Endothelial cell of umbilical vein (primary cell): ENCODE data around the gene ZFAND6. TPM values are rescaled to one million over a fixed set of nuclear protein-coding genes. Genes with fewer than 3 reads are reported as not detected.

Experiments used
- BruUV-seq: library from RNA; stranded (reverse); fragments of 400-500 nt; replicated peaks from 2 replicates; lab custom pipeline; 2021; lab: Mats Ljungman, UMichigan
- CTCF ChIA-PET: fragments of 300-600, 350-600 bp; sonication (Branson Sonifier 250); formaldehyde crosslinking; loops from one replicate; lab custom pipeline; 2021; ENCODE audit warnings: antibody characterized with exemption, inconsistent platforms; lab: Charles Lee
- POLR2A ChIA-PET: fragments of 300-600, 350-600 bp; sonication (Branson Sonifier 250); formaldehyde crosslinking; loops from one replicate; lab custom pipeline; 2021; ENCODE audit warnings: antibody characterized with exemption, inconsistent platforms; lab: Charles Lee
- DNase-seq: peaks from one replicate; pipeline ENCODE4 v3.0.0-alpha.2; 2011; ENCODE audit warnings: low read depth, low spot score
- FAIRE-seq: peaks from 2 replicates; lab custom pipeline; 2011; peaks lifted over from hg19 to GRCh38; lab: Jason Lieb, UNC
- H2AFZ ChIP-seq: 2 replicates; pipeline ENCODE4 v1.6.0; 2012; ENCODE audit warnings: low read depth, low read length, control low read depth, inconsistent platforms
- H3K27ac ChIP-seq: 2 replicates; pipeline ENCODE4 v1.5.1; 2011; ENCODE audit warnings: low read depth, mild to moderate bottlenecking, control low read depth, low read length, moderate library complexity; ENCODE audit not compliant: insufficient read depth
- H3K27me3 ChIP-seq, 2 experiments: 2 replicates each; pipeline versions ENCODE4 v1.6.0 to v1.6.1; 2011; ENCODE audit warnings: low read length in 2 of 2, mixed read lengths in 1 of 2; ENCODE audit not compliant: control insufficient read depth in 2 of 2, insufficient read depth in 2 of 2
- H3K36me3 ChIP-seq, 2 experiments: 2 replicates in 1 of 2; 3 replicates in 1 of 2; pipeline ENCODE4 v1.5.1; 2011; ENCODE audit warnings: low read length in 2 of 2, mild to moderate bottlenecking in 1 of 2, moderate library complexity in 1 of 2; ENCODE audit not compliant: control insufficient read depth in 2 of 2, insufficient read depth in 2 of 2; ENCODE audit errors: extremely low read depth in 1 of 2
- H3K4me1 ChIP-seq: 3 replicates; pipeline ENCODE4 v1.5.1; 2011; ENCODE audit warnings: mild to moderate bottlenecking, low read length; ENCODE audit not compliant: control insufficient read depth, insufficient read depth; ENCODE audit errors: extremely low read depth
- H3K4me2 ChIP-seq: 2 replicates; pipeline ENCODE4 v1.6.1; 2011; ENCODE audit warnings: low read length, control low read depth, mixed read lengths; ENCODE audit not compliant: insufficient read depth
- H3K4me3 ChIP-seq, 3 experiments: fragments of 200-600 bp in 1 of 3; sonication (generic), shearing (Covaris generic) in 1 of 3; replicated peaks in 1 of 3; 2 replicates each; pipeline ENCODE4 v1.5.1; 2011 to 2016; ENCODE audit warnings: control low read depth in 3 of 3, low read length in 3 of 3, mild to moderate bottlenecking in 2 of 3, inconsistent platforms in 1 of 3, low read depth in 1 of 3, moderate library complexity in 1 of 3; ENCODE audit not compliant: insufficient read depth in 1 of 3
- H3K79me2 ChIP-seq: 2 replicates; pipeline ENCODE4 v1.6.0; 2012; ENCODE audit warnings: low read length, inconsistent platforms; ENCODE audit not compliant: control insufficient read depth, insufficient read depth
- H3K9ac ChIP-seq: replicated peaks from 2 replicates; pipeline ENCODE3; 2011; ENCODE audit warnings: low read length, control low read depth; ENCODE audit not compliant: insufficient read depth; ENCODE audit errors: extremely low read depth
- H3K9me1 ChIP-seq: replicated peaks from 3 replicates; pipeline ENCODE4 v1.6.0; 2011; ENCODE audit warnings: mild to moderate bottlenecking, low read length; ENCODE audit not compliant: control insufficient read depth, insufficient read depth; ENCODE audit errors: extremely low read depth
- H3K9me3 ChIP-seq: replicated peaks from 2 replicates; pipeline ENCODE4 v1.5.1; 2012; ENCODE audit warnings: low read length, inconsistent platforms; ENCODE audit not compliant: control insufficient read depth, insufficient read depth
- H4K20me1 ChIP-seq: replicated peaks from 2 replicates; pipeline ENCODE3; 2011; ENCODE audit warnings: mild to moderate bottlenecking, low read length; ENCODE audit not compliant: control insufficient read depth, insufficient read depth; ENCODE audit errors: extremely low read depth
- CTCF ChIP-seq, 2 donors: IDR thresholded peaks; 1 replicate in 1 of 2; 2 replicates in 1 of 2; pipeline ENCODE4 v1.5.1; 2011; ENCODE audit warnings: low read length in 2 of 2, mild to moderate bottlenecking in 2 of 2, moderate library complexity in 2 of 2, control low read depth in 1 of 2, inconsistent platforms in 1 of 2, low read depth in 1 of 2; ENCODE audit not compliant: insufficient read depth in 1 of 2; ENCODE audit errors: extremely low read depth in 1 of 2
- EZH2 ChIP-seq: IDR thresholded peaks from 2 replicates; pipeline ENCODE4 v1.6.1; 2012; ENCODE audit warnings: borderline replicate concordance, low read depth, mild to moderate bottlenecking, moderate library complexity, low read length, inconsistent platforms; ENCODE audit not compliant: severe bottlenecking
- FOS ChIP-seq: IDR thresholded peaks from 2 replicates; pipeline ENCODE4 v1.6.1; 2011; ENCODE audit warnings: mild to moderate bottlenecking, low read length, moderate library complexity, borderline replicate concordance; ENCODE audit not compliant: insufficient read depth
- GATA2 ChIP-seq: IDR thresholded peaks from 2 replicates; pipeline ENCODE4 v1.7.0; 2011; ENCODE audit warnings: low read depth, mild to moderate bottlenecking, moderate library complexity, mixed read lengths, low read length; ENCODE audit not compliant: insufficient read length, insufficient read depth
- JUN ChIP-seq: IDR thresholded peaks from 2 replicates; pipeline ENCODE4 v1.6.1; 2011; ENCODE audit warnings: borderline replicate concordance, low read depth; ENCODE audit not compliant: insufficient read length, insufficient read depth
- MAX ChIP-seq: IDR thresholded peaks from 2 replicates; pipeline ENCODE4 v1.6.1; 2011; ENCODE audit not compliant: insufficient read depth, insufficient read length
- MYC ChIP-seq: IDR thresholded peaks from one replicate; pipeline ENCODE4 v1.6.1; 2011; ENCODE audit warnings: mild to moderate bottlenecking, low read depth, low read length
- POLR2A ChIP-seq: IDR thresholded peaks from 2 replicates; pipeline ENCODE4 v1.6.1; 2012; ENCODE audit warnings: low read depth, mild to moderate bottlenecking, control low read depth, low read length
- POLR2AphosphoS5 ChIP-seq: IDR thresholded peaks from 2 replicates; pipeline ENCODE4 v1.6.1; 2012; ENCODE audit warnings: low read depth, mild to moderate bottlenecking, control low read depth, low read length, moderate library complexity; ENCODE audit not compliant: insufficient read depth
- dilution Hi-C: fragments of 300-500 bp; cut with MboI; formaldehyde crosslinking; loops from one replicate; pipeline ENCODE4 v1.15.0; 2019; ENCODE audit warnings: low sequenced_read_pairs; ENCODE audit not compliant: extremely low pct_ligation_motif_present
- intact Hi-C: fragments of 100-400 bp; cut with micrococcal nuclease; formaldehyde crosslinking; loops from one replicate; pipeline ENCODE4 v1.10.0; 2022
- polyA plus RNA-seq, 4 experiments: library from polyadenylated mRNA; depleted of rRNA in 3 of 4; stranded (reverse) in 3 of 4; unstranded in 1 of 4; fragments of >200 nt; gene quantifications; 2 replicates each; pipeline versions ENCODE4 v1.2.1 to v1.2.3, GENCODE V29; 2011 to 2012; ENCODE audit warnings: missing spikeins in 1 of 4
- total RNA-seq: library from RNA; stranded (reverse); gene quantifications from 2 replicates; pipeline ENCODE4 v1.2.3, GENCODE V29; 2021

The ZFAND6 gene
- total and polyA plus RNA-seq, 2 donors (not counting 3 experiments of a cell fraction or from before 2014, with no cell fraction given), result 50.3 to 97.9 TPM

GRCh38 chr15:80121546-80121945 lies 62.1 kb downstream of the ZFAND6 start:
- dilution Hi-C loops, result no loop called here
- no peak for DNase-seq
- no peak overlapping the region for H2AFZ ChIP-seq
- ChIA-PET POLR2A (no interaction called here), CTCF (no interaction called here)
- intact Hi-C loops, result no loop called here
- peaks cover 2% of the 10 kb centered on the region for H4K20me1 ChIP-seq
- H3K9me3 ChIP-seq, result no peaks in the 10 kb centered on the region
- peaks cover 2 to 6% of the 10 kb centered on the region in 2 experiments for H3K36me3 ChIP-seq
- H3K4me2 ChIP-seq, result no peak overlapping the region
- no peaks in the 10 kb centered on the region for H3K9me1 ChIP-seq
- H3K9ac ChIP-seq, result no peak overlapping the region
- no peak for FAIRE-seq
- no peak overlapping the region for H3K27ac ChIP-seq
- TF ChIP-seq POLR2A (no peak), JUN (no peak), EZH2 (no peak), GATA2 (no peak), FOS (no peak), POLR2AphosphoS5 (no peak), MYC (no peak), CTCF (IDR thresholded peaks at IDR 0.05; ENCODE audit: extremely low read depth in 1 of 2, insufficient read depth in 1 of 2, low read depth in 1 of 2, low read length in 2 of 2) (no peak), MAX (no peak)
- H3K79me2 ChIP-seq, result peaks cover 13% of the 10 kb centered on the region
- no TSS peak for BruUV-seq
- H3K4me1 ChIP-seq, result no peaks in the 10 kb centered on the region
- no peak overlapping the region for H3K4me3 ChIP-seq
- no peaks in the 10 kb centered on the region for H3K27me3 ChIP-seq
